A549 (cell line): ENCODE measurements around the gene GPR101.

Source experiments
- BHLHE40 ChIP-seq: IDR thresholded peaks from 2 replicates; pipeline ENCODE4 v1.6.1; 2012; ENCODE audit warnings: low read depth, low read length, inconsistent platforms
- CHD4 ChIP-seq: fragments of 200-600 bp; sonication (generic); IDR thresholded peaks from 2 replicates; pipeline ENCODE4 v1.6.1; 2016; ENCODE audit warnings: antibody characterized with exemption, mild to moderate bottlenecking, borderline replicate concordance
- EHF ChIP-seq: fragments of 250-450 bp; sonication (Bioruptor Pico); IDR thresholded peaks from 2 replicates; pipeline ENCODE4 v1.5.0; 2020; ENCODE audit warnings: mild to moderate bottlenecking
- RARB ChIP-seq: fragments of 250-450 bp; sonication (Bioruptor Pico); IDR thresholded peaks from 2 replicates; pipeline ENCODE4 v1.8.0; 2021; ENCODE audit warnings: mild to moderate bottlenecking, moderate library complexity
- TP53 ChIP-seq: fragments of 250-450 bp; sonication (Bioruptor Pico); IDR thresholded peaks from 2 replicates; pipeline ENCODE4 v1.5.0; 2021; ENCODE audit warnings: mild to moderate bottlenecking, moderate library complexity
- TF ChIP-seq, protein P1 (sequence below): IDR thresholded peaks from 2 replicates; pipeline ENCODE4 v1.6.1; 2012
- TF ChIP-seq, protein P2 (sequence below): fragments of >200 bp; sonication (Bioruptor Twin); formaldehyde crosslinking; IDR thresholded peaks from 3 replicates; pipeline ENCODE4 v1.6.1; 2016
- TF ChIP-seq, protein P3 (sequence below): fragments of >200 bp; sonication (Bioruptor Twin); formaldehyde crosslinking; IDR thresholded peaks from 3 replicates; pipeline ENCODE4 v1.5.1; 2016

DNA sequence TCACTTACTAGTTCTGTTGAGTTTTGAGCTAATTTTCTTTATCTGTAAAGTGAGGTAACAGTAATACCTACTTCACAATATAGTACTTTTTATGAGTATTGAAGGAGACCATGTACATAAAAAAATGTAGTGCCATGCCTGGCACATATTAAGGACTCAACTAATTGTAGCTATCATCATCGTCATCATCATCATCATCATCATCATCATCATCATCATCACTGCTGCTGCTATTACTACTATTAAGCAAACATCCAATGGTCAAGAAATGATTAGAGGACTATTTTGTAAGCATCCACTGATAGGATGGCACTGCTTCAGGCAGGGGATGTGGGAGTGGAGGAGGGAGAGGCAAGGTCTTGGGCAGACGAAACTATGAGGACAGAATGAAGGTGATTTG is 47.4 kb upstream of the GPR101 start:
- TF ChIP-seq, protein P1, sequence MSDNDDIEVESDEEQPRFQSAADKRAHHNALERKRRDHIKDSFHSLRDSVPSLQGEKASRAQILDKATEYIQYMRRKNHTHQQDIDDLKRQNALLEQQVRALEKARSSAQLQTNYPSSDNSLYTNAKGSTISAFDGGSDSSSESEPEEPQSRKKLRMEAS, result no peak
- TF ChIP-seq BHLHE40, result no peak
- TF ChIP-seq CHD4, result no peak
- no peak for TF ChIP-seq RARB (CRISPR knock-in tag)
- TF ChIP-seq, protein P2, sequence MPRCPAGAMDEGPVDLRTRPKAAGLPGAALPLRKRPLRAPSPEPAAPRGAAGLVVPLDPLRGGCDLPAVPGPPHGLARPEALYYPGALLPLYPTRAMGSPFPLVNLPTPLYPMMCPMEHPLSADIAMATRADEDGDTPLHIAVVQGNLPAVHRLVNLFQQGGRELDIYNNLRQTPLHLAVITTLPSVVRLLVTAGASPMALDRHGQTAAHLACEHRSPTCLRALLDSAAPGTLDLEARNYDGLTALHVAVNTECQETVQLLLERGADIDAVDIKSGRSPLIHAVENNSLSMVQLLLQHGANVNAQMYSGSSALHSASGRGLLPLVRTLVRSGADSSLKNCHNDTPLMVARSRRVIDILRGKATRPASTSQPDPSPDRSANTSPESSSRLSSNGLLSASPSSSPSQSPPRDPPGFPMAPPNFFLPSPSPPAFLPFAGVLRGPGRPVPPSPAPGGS, result no peak
- no peak for TF ChIP-seq EHF
- TF ChIP-seq TP53 (CRISPR knock-in tag), result no peak
- TF ChIP-seq, protein P3, sequence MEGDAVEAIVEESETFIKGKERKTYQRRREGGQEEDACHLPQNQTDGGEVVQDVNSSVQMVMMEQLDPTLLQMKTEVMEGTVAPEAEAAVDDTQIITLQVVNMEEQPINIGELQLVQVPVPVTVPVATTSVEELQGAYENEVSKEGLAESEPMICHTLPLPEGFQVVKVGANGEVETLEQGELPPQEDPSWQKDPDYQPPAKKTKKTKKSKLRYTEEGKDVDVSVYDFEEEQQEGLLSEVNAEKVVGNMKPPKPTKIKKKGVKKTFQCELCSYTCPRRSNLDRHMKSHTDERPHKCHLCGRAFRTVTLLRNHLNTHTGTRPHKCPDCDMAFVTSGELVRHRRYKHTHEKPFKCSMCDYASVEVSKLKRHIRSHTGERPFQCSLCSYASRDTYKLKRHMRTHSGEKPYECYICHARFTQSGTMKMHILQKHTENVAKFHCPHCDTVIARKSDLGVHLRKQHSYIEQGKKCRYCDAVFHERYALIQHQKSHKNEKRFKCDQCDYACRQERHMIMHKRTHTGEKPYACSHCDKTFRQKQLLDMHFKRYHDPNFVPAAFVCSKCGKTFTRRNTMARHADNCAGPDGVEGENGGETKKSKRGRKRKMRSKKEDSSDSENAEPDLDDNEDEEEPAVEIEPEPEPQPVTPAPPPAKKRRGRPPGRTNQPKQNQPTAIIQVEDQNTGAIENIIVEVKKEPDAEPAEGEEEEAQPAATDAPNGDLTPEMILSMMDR, result no peak
